NCI-H524 treated with DMSO at 0.1 percent for 48 hours (cell line): Measurements from ENCODE around the gene ALX1.
"Not testable (repeated sequence)": the region's sequence is repeated elsewhere in the genome, so short reads cannot be mapped to it uniquely, and the experiment has no call there.

ENCODE experiments used
- DNase-seq: peaks from one replicate; lab custom pipeline; 2025; lab: John Stamatoyannopoulos, UW

The ALX1 gene

GRCh38 chr12:85301051-85301450 is 21.0 kb downstream of the ALX1 start:
- DNase-seq, result no peak

- no peak for DNase-seq
Measured at GRCh38 chr12:85308374-85308773, 28.4 kb downstream of the ALX1 start.

GRCh38 chr12:85309125-85309566 is 29.1 kb downstream of the ALX1 start:
- DNase-seq, result no peak

- no peak for DNase-seq
Measured at GRCh38 chr12:85310025-85310424, 30.0 kb downstream of the ALX1 start.

- DNase-seq, result no peak
Measured at GRCh38 chr12:85310456-85311076, 30.5 kb downstream of the ALX1 start.

GRCh38 chr12:85317866-85318636 is 38.0 kb downstream of the ALX1 start:
- not testable (repeated sequence) for DNase-seq

GRCh38 chr12:85322715-85323114 is 42.7 kb downstream of the ALX1 start:
- no peak for DNase-seq

- DNase-seq, result no peak
Measured at GRCh38 chr12:85325442-85325841, 45.4 kb downstream of the ALX1 start.

- no peak for DNase-seq
Measured at GRCh38 chr12:85329913-85330312, 49.9 kb downstream of the ALX1 start.

GRCh38 chr12:85348779-85349178 is 68.8 kb downstream of the ALX1 start:
- DNase-seq, result no peak

GRCh38 chr12:85350356-85350755 is 70.3 kb downstream of the ALX1 start:
- DNase-seq, result peak; percentile 82
